ENCODE measurements around the gene S100A14.
"Not testable (repeated sequence)": the region's sequence is repeated elsewhere in the genome, so short reads cannot be mapped to it uniquely, and the experiment has no call there.

S100A14 gene

GRCh38 chr1:153616144-153616916, at the start of gene S100A14:
TSS of gene S100A14 (minus strand) at chr1:153616325. CDS start at chr1:153615858, 467 bp downstream.
- in situ Hi-C loops (cut with HindIII; ENCODE audit: low sequenced_read_pairs): no loop called here

- in situ Hi-C loops (cut with HindIII; ENCODE audit: low sequenced_read_pairs): no loop called here
Observed at GRCh38 chr1:153663211-153663610, 47.1 kb upstream of the S100A14 start.

DNA sequence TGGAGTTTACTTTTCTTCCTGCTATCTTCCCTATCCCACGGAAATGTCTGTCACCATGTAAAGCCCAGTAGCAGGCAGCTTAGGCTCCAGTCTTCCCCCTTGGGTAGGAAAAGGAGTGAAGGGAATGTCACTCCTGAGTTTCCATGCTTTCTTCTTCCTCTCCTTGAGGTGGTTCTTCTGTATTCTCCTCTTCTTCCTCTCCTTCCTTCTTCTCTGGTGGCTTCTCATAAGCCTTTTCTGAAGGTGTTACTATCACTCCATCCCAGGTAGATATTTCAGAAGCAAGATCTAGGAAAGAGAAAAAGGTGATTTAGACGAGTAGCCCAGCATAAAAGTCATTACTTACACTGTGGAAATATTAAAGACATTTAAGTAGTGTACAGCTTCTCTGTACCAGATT, 46.1 kb upstream of the S100A14 start:
- in situ Hi-C loops (cut with HindIII; ENCODE audit: low sequenced_read_pairs): no loop called here

GRCh38 chr1:153661111-153661708, 45.1 kb upstream of the S100A14 start:
- in situ Hi-C loops (cut with HindIII; ENCODE audit: low sequenced_read_pairs): no loop called here

GRCh38 chr1:153659656-153660055, 43.5 kb upstream of the S100A14 start:
- in situ Hi-C loops (cut with HindIII; ENCODE audit: low sequenced_read_pairs): no loop called here

DNA sequence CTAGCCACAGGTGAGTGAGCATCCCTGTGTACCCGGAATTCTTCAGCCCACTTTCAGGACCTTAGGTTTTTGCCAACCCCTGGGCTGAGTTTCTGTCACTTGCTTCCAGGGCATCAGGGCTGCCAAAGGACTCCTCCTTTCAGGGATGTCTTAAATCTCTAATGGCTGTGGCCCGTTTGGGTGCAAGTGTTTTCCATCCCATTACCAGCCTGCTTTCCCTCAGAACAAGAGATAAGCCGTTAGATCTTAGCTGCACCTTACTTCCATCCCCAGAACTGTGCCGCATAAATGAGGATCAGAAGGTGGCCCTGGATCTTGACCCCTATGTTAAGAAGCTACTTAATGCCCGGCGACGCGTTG, 43.0 kb upstream of the S100A14 start:
- in situ Hi-C loops (cut with HindIII; ENCODE audit: low sequenced_read_pairs): no loop called here

DNA sequence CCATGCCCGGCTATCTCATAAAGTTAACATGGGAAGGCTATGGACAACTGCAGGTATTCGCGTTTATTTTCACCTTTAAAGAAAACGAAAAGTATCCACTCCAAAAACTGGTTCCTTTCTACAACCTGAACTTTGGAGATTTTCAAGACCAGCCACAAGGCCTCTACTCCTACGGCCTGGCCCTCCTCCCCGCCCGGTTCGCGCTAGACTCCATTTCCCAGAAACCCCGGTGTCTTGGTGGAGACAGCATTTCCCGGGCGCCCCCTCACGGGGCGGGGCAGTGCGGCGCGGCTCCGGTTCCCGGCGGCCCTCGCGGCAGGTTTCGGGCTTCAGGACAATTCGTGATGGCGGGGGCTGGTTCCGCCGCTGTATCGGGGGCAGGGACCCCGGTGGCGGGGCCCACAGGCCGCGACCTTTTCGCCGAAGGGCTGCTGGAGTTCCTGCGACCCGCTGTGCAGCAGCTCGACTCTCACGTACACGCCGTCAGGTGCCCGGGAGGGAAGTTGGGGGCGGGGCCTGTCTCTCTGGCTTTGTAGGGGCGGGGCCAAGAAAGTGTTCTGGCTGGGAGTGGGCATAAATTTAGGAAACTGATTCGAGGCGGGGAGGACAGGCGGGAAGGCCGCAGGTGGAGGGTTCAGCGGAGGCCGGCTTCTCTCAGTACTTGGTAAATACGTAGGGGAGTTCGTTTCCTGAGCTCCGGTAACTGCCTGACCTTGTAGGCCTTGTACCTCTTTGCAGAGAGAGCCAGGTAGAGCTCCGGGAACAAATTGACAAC, 42.5 kb upstream of the S100A14 start, which contains the start of gene SNAPIN:
Gene SNAPIN (plus strand): TSS at position 304 of the 775 bp plus-strand sequence. CDS start 41 bp downstream, at position 345.
- in situ Hi-C loops (cut with HindIII; ENCODE audit: low sequenced_read_pairs): no loop called here

DNA sequence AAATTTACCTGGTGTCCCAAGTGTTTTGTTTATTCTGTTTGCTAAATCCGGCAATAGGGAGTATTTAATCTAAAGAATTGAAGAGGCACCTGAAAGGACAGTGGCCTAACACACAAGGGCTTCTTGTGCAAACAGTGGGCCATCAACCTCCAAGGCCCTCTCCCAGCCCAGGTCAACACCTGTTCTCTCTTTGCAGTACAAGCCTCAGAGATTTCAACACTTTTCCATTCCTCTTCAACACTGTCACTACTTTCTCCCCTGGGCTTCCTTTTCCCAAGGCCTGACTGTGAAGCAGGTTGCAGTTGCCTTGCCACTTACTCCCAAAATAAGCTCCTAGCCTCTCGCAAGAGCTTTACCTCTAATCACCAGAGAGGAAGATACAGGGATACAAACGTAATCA, 39.2 kb upstream of the S100A14 start:
- in situ Hi-C loops (cut with HindIII; ENCODE audit: low sequenced_read_pairs): no loop called here

DNA sequence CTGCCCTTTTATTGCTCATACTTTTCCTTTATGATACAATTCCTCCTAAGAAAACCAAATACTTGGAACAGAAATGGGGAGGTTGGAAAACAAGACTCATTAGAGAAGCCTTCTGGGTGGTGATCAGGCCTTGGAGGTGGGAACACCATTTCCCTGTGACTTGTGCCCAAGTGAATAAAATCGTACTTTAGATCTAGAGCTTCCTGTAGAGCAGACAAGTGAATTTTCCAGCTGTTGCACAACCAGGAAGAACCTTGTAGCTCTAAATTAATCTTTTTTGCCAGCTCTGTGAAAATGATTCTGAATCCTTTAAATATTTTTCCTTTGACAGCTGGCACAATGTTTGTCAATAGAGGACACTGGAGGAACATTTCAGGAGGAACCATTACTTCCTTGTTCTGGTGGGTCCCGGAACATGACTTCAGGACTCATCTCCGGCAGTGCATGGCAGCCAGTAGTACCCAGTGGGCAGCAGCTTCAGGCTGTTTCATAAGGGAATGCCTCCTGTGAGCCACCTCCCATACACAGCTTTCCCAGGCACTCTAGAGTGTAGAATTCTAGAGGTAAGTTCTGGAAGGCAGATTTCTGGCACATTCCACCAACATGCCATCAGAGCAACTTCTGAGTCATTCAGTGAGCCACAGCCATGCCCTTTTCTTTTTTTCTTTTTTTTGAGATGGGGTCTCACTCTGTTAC, 36.8 kb upstream of the S100A14 start:
- in situ Hi-C loops (cut with HindIII; ENCODE audit: low sequenced_read_pairs): no loop called here

DNA sequence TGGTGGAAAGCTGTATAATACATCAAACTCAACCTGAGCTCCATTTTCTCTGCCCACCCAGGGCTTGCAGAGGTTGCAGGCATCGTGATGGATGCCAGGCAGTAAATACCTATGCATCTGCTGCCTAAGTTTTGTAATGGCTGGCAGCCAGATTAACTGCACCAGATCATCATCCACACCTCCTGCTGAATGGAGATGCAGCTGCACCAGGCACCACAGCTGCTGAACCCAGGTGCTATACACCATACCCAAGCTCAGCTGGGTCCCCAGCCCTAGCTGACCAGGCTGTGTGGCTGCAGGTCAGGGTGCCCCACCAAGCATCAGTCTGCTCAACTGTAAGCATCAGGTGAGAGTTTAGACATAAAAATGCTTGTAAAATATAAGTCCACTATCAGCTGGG, 35.6 kb upstream of the S100A14 start:
- in situ Hi-C loops (cut with HindIII; ENCODE audit: low sequenced_read_pairs): no loop called here

DNA sequence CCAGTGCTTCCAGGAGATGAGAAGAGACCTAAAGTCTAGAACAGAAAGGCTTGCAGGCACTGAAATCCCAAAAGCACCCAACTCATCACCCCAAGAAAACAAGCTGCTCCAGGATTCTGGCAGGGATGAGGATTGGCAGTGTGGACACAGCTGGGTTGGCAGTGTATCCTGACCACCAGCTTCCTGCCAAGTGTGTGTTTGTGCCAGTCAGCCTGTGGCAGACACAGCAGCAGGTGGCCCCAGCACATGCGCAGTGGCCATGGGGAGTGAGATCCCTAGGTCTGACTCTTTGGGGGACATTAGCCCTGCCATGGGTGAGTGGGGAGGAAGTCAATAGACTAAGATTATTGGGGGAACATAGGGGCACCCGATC, 33.7 kb upstream of the S100A14 start:
- in situ Hi-C loops (cut with HindIII; ENCODE audit: low sequenced_read_pairs): no loop called here

- in situ Hi-C loops (cut with HindIII; ENCODE audit: low sequenced_read_pairs): no loop called here
Observed at GRCh38 chr1:153649137-153649862, 33.2 kb upstream of the S100A14 start.

DNA sequence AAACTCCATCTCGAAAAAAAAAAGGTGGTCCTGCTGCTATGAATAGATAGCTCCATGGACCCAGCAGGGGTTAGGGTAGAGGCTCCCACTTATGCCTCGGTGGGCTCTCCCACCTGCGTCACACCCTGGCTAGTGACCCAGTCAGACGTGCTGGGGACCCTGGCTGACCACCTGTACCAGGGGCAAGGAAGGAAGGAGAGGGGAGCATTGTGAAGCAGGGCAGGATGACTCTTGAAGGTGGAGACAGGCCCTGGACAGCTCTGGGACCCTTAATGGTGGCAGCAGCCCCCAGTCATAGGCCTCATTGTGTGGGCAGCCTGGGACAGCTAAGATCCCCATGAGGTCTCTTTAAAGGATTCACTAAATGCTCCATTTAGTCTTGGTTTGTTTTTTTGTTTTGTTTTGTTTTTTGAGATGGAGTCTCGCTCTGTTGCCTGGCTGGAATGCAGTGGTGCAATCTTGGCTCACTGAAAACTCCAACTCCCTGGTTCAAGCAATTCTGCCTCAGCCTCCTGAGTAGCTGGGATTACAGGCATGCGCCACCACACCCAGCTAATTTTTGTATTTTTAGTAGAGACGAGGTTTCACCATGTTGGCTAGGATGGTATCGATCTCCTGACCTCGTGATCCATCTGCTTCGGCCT, 32.0 kb upstream of the S100A14 start:
- in situ Hi-C loops (cut with HindIII; ENCODE audit: low sequenced_read_pairs): no loop called here

DNA sequence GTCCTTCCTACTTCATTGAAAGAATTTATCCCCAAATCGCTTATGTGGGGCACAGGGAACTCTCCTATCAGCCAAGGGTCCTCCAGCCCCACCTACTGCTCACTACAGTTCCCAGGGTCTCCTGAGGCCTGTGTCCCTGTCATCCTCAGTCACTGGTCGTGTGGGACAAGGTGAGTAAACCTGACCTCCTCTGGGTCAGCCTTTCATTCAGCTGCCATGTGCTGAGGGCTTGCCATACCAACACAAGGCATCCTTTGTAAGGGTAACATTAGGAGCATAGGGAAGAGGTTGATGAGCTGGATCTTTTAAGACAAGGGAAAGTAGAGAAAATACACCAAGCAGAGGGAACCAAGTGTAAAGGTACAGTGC, 31.2 kb upstream of the S100A14 start:
- in situ Hi-C loops (cut with HindIII; ENCODE audit: low sequenced_read_pairs): no loop called here

DNA sequence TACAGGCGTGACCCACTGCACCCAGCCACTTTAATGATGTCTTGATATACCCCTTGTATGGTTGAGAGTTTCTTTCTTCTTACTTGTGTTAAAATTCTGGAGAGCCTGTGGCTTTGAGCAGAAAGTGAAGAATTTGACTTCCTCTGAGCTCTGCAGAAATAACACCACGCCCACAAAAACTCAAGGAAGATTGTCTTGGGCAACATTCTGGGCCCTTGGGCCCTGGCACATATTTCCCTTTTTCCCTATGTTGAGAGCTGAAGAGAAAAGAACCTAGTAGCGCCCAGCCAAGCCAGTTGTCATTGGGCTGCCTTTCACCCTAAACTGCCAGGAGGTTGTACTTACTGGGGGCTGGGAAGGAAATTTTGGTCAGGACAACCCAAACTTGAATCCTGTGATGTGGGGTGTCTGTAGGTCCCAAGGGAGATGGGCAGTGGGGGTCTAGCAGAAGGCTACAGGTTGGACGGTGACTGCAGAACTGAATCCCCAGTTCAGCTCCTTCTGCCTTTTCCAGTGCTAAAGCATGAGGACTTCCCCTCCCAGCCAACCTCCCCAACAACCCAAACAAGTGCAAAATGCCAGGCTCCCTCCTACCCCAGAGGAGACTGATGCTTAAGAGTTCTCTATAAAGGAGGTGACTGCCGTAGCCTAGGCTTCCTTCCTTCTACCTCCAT, 30.7 kb upstream of the S100A14 start:
- in situ Hi-C loops (cut with HindIII; ENCODE audit: low sequenced_read_pairs): no loop called here

DNA sequence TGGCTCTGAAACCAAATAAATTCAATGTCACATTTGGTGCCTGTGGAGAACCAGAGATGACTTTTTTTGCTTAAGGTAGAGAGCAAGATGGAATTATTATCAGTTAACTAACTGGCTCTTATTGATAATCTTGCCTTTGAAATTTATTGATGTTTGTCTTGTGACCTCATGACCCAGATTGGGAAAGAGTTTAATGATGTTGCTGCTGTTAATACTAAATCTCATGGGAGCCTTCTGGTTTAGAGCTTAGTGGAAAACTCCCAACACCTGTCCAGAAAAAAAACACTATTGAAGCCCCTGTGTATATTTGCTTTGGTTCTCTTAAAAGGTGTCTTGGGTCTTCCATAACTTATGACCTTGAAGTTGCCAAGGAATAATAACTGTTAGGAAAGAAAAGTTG, 27.7 kb upstream of the S100A14 start:
- in situ Hi-C loops (cut with HindIII; ENCODE audit: low sequenced_read_pairs): no loop called here

DNA sequence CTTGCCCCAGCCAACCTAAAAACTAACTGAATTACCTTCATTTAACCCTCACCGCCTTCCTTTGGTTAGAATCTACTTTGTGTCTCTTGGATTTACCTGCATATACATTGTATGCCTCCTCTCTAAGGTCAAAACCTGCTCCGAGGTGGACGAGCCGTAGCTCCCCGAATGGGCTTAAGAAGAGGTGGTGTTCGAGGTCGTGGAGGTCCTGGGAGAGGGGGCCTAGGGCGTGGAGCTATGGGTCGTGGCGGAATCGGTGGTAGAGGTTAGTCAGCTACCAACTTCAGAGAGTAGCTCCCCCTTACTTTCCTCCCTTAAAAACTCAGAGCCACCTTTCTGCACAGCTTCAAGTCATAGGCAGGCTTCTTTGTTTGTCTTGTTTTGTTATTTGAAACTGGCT, 27.0 kb upstream of the S100A14 start:
- in situ Hi-C loops (cut with HindIII; ENCODE audit: low sequenced_read_pairs): no loop called here

DNA sequence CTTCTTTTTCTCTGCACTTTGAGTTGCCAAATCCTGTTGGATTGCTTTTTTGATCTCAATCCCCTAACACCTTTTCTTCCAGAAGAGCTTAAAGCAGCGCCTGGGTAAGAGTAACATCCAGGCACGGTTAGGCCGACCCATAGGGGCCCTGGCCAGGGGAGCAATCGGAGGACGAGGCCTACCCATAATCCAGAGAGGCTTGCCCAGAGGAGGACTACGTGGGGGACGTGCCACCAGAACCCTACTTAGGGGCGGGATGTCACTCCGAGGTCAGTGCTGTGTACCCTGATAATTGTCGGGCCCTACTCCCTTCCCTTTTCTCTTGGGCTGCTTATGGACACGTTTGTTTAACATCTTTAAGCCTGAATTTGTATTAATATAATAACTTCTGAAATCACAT, 26.0 kb upstream of the S100A14 start:
- in situ Hi-C loops (cut with HindIII; ENCODE audit: low sequenced_read_pairs): no loop called here

DNA sequence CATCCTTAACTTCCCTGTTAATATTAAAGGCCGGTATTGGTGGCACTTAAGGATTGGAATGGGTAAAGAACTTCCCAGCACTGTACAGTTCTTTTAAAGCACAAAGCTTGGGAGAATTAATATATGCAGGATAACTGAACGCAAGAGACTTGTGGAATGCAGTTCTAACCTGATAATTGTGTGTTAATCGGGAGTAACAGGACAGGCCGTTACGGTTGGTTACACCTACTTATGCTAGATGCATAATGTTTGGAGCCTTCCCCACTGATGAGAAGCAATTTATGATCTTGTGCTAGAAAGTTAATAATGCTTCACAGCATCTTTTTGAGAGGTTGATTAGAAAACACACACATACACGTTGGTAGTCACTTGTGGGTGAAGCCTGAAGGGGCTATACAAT, 24.7 kb upstream of the S100A14 start:
- in situ Hi-C loops (cut with HindIII; ENCODE audit: low sequenced_read_pairs): no loop called here

DNA sequence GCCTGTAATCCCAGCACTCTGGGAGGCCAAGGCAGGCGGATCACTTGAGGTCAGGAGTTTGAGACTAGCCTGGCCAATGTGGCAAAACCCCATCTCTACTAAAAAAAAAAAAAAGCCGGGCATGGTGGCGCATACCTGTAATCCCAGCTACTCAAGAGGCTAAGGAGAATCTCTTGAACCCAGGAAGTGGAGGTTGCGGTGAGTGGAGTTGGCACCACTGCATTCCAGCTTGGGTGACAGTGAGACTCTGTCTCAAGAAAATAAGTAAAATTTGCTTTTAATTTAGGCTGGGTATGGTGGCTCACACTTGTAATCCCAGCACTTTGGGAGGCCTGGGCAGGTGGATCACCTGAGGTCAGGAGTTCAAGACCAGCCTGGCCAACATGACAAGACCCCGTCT, 24.1 kb upstream of the S100A14 start:
- in situ Hi-C loops (cut with HindIII; ENCODE audit: low sequenced_read_pairs): not testable (repeated sequence)
